ENCODE results near the gene SHROOM1.
"Not testable (repeated sequence)": the region's sequence is repeated elsewhere in the genome, so short reads cannot be mapped to it uniquely, and the experiment has no call there.

Gene SHROOM1

GRCh38 chr5:132805872-132806271 lies 24.6 kb downstream of the SHROOM1 start:
- DNase-seq = not testable (repeated sequence)

- not testable (repeated sequence) for DNase-seq
These were observed 26.2 kb downstream of the SHROOM1 start for GRCh38 chr5:132804219-132804618.

GRCh38 chr5:132802685-132803066 lies 27.8 kb downstream of the SHROOM1 start:
- DNase-seq = not testable (repeated sequence)

GRCh38 chr5:132802044-132802684 lies 28.3 kb downstream of the SHROOM1 start:
- no peak for DNase-seq

- no peak for DNase-seq
These were observed 29.9 kb downstream of the SHROOM1 start for GRCh38 chr5:132800545-132800944.

GRCh38 chr5:132799392-132799791 lies 31.1 kb downstream of the SHROOM1 start:
- no peak for DNase-seq

GRCh38 chr5:132797651-132798050 lies 32.8 kb downstream of the SHROOM1 start:
- DNase-seq = no peak

GRCh38 chr5:132791026-132791425 lies 39.4 kb downstream of the SHROOM1 start:
- no peak for DNase-seq

GRCh38 chr5:132790201-132790865 lies 40.1 kb downstream of the SHROOM1 start:
- DNase-seq = no peak

GRCh38 chr5:132788990-132789886 lies 41.2 kb downstream of the SHROOM1 start:
- DNase-seq = no peak

- DNase-seq = no peak
These were observed 41.9 kb downstream of the SHROOM1 start for GRCh38 chr5:132788508-132788907.

GRCh38 chr5:132787076-132787475 lies 43.4 kb downstream of the SHROOM1 start:
- DNase-seq = no peak

- DNase-seq = no peak
These were observed 44.6 kb downstream of the SHROOM1 start for GRCh38 chr5:132785864-132786263.

- DNase-seq = no peak
These were observed 45.1 kb downstream of the SHROOM1 start for GRCh38 chr5:132785365-132785764.

- no peak for DNase-seq
These were observed 48.3 kb downstream of the SHROOM1 start for GRCh38 chr5:132782101-132782500.

GRCh38 chr5:132781029-132781428 lies 49.4 kb downstream of the SHROOM1 start:
- DNase-seq = no peak

GRCh38 chr5:132780577-132780976 lies 49.9 kb downstream of the SHROOM1 start:
- DNase-seq = no peak

GRCh38 chr5:132779961-132780360 lies 50.5 kb downstream of the SHROOM1 start:
- no peak for DNase-seq

- DNase-seq = no peak
These were observed 51.6 kb downstream of the SHROOM1 start for GRCh38 chr5:132778856-132779255.

GRCh38 chr5:132778129-132778528 lies 52.3 kb downstream of the SHROOM1 start:
- DNase-seq = no peak

- DNase-seq = peak; percentile 12
These were observed 53.0 kb downstream of the SHROOM1 start, which contains the start of gene SEPTIN8 for GRCh38 chr5:132777209-132778069. Gene SEPTIN8 (minus strand): TSS chr5:132777239. CDS start chr5:132777137, 102 bp downstream.

- DNase-seq = no peak
These were observed 53.6 kb downstream of the SHROOM1 start for GRCh38 chr5:132776938-132777208.
